GM18507 (cell line): Measurements from ENCODE around the gene KLHL26.
A peak's percentile ranks its signal among the peaks of the same experiment; 100 is the strongest.

Experiments used
- DNase-seq: peaks from one replicate; pipeline ENCODE4 v3.0.0; 2011; ENCODE audit warnings: low read depth; ENCODE audit not compliant: insufficient read length; ENCODE audit errors: extremely low spot score
- FAIRE-seq: peaks from 2 replicates; lab custom pipeline; 2011; peaks lifted over from hg19 to GRCh38; lab: Jason Lieb, UNC

Gene KLHL26

DNA sequence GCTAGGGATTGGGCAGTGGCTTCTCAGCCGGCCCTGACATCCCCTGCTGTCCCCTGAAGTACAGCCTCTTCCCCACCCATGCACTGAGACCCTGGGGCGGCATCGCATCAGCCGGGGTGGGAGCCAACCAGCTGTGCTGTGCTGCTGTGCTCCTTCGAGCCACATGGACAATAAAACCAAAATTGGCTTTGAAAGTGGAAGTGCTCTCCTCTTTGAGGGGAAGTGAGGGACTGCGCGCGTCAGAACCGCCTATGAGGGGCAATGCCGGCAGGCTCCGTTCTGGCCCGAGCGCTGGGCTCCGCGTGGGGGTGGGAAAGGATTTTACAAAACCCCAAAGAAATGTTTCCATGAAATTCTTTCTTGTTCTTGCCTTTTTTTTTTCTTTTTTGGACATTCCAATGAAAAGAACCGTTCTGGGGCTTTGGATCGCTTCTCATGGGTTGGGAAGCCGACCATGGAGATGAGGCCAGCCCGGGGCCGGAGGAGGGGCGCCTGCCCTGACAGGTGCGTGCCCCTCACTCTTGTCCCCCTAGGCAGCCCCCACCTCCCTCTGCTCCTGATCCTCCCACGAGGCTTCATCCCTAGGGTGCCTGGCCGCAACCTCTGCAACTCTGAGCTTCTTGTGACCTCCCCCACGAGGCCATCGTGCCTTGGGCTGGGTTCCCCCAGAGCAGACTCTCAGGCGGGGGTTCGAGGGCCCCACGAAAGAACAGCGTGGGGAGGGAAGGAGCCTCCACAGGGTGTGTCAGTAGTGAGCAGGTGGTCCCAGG, 22.6 kb downstream of the KLHL26 start:
- DNase-seq: no peak

GRCh38 chr19:18660051-18660910, 23.5 kb downstream of the KLHL26 start:
- no peak for FAIRE-seq
- no peak for DNase-seq

More for the DNA sequence above, 22.6 kb downstream of the KLHL26 start:
- peak; percentile 21 for FAIRE-seq

DNA sequence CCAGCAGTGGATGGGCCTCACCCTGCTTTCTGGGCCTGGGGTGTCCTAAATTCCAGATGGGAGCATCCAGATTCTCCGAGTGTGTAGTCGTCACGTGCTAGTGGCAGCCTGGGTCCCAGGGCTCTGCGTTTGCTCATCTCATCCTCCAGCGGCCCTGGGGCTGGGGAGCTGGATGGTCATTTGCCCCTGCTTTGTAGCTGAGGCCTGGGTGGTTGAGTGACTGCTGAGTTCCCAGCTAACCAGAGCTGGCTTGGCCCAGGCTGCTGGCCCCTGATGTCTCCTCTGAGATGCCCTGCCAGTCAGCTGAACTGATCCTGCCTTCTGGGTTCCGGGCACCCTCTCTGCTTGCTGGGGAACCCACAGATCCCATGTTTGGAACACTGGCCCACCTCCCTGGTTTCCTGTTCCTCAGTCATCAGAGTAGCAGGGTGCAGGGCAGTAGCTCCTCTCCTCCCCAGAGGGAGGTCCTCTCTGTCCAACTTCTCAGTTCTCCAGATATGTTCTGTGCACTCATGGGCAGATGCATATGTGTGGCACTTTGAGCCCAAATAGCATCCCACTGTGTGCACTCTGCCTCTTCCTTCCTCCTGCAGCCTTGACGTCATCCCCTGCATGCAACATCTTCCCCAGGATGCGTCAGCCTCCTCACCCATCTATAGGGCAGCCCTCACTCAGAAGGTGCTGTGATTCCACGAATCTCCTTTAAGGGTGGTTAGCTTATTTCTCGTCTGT, 24.3 kb downstream of the KLHL26 start:
- FAIRE-seq: no peak
- no peak for DNase-seq

DNA sequence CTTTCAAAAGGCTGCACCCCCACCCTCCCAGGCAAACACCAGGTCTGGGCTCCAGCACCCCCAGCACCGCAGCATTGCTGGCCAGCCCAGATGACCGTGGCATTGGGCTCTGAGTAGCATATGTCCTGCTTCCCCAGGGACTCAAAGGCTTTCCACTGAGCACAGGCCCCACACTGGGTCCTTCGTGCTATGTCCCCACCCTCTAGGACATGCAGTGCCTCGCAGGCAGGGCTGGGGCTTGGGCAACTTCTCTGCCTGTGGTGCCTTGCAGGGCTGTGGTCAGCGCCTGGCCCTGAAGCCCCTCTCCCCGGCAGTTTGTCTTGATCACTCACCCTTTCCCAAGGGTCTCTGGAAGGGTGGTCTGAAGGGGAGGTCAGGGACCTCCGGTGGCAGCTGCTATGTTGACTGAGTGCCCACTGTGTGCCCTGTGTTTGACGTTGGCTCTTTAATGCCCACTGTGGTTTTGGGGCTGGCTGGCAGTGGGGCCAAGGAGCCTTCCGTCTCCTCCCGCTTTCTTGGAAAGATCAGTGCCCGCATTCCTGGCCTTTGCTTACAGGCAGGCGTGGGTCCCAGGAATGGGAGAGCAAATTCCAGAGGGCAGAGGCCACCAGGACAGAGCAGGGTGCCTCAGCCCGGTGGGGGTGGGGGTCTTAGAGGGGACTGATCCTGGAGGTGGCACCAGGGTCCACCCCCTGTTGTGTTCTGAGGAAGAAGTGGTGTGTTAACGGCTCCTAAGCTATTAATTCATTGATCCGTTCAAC, 26.3 kb downstream of the KLHL26 start:
- no peak for FAIRE-seq
- DNase-seq: no peak

- DNase-seq: no peak
- no peak for FAIRE-seq
These were observed 27.2 kb downstream of the KLHL26 start for GRCh38 chr19:18663940-18664530.

- DNase-seq (no peak), FAIRE-seq (no peak)
These were observed 29.0 kb downstream of the KLHL26 start for GRCh38 chr19:18665771-18666202.

- FAIRE-seq (no peak), DNase-seq (no peak)
These were observed 29.5 kb downstream of the KLHL26 start for GRCh38 chr19:18666317-18666716.

DNA sequence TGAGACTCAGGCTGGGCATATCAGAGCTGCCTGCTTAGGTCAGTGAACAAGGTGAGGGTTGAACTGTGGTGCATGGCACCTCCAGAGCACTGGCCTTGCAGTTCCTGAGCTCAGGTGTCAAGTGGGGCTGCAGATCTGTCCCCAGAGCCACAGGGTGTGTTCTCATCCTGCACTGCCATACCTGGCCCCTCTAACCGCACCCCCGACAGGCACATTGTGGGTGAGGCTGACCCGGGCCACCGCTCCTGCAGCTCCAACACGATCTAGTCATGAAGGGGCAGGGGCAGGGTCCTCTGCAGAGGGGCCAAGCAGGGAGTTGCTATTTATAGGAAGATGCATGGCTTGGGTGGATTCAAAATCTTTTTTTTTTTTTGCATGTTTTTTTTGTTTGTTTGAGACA, 30.0 kb downstream of the KLHL26 start:
- FAIRE-seq (no peak), DNase-seq (no peak)

DNA sequence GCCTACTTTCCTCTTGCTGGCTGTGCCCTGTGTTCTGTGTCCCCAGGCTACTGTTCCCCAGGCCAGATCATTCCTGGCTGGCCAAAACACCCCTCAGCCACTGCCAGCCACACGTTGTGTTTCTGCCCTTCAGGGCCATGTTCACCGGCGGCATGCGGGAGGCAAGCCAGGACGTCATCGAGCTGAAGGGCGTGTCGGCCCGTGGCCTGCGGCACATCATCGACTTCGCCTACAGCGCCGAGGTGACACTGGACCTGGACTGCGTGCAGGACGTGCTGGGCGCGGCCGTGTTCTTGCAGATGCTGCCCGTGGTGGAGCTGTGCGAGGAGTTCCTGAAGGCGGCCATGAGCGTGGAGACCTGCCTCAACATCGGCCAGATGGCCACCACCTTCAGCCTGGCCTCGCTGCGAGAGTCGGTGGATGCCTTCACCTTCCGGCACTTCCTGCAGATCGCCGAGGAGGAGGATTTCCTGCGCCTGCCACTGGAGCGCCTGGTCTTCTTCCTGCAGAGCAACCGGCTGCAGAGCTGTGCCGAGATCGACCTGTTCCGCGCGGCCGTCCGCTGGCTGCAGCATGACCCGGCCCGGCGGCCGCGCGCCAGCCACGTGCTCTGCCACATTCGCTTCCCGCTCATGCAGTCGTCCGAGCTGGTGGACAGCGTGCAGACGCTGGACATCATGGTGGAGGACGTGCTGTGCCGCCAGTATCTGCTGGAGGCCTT, 30.9 kb downstream of the KLHL26 start:
- DNase-seq: no peak
- FAIRE-seq: no peak

- DNase-seq: no peak
- no peak for FAIRE-seq
These were observed 31.4 kb downstream of the KLHL26 start for GRCh38 chr19:18668252-18668631.

DNA sequence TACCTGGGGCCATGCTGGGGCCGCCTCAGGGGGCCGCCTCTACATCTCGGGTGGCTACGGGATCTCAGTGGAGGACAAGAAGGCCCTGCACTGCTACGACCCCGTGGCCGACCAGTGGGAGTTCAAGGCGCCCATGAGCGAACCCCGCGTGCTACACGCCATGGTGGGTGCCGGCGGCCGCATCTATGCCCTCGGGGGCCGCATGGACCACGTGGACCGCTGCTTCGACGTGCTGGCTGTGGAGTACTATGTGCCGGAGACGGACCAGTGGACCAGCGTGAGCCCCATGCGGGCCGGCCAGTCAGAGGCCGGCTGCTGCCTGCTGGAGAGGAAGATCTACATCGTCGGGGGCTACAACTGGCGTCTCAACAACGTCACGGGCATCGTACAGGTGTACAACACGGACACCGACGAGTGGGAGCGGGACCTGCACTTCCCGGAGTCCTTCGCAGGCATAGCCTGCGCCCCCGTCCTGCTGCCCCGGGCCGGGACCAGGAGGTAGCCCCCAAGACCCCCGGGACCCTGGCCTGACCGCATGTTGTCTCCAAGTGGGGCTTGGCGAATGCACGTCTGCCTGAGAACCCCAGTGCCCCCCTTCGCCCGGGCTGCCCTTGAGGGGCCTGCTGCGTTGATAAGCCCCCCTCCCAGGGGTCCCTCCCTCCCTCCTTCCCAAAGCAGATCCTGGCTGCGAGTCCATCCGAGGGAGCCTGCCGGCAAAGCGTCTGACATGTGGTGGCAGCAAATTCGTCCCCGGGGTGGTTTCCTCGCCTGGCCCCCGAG, 32.1 kb downstream of the KLHL26 start:
- DNase-seq: no peak

DNA sequence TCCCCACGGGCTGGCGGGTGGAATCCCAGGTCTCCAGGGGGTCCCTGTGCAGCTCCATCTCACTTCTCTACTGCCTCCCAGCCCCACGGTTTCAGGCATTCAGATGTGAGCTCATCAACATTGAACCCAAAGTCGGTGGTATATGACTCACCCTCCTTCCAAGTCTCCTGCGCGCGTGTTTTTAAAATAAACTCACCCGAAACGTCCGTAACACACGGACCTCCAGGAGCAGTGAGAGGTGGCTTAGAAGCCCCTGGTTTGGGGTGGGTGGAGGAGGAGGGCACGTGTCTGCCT, 32.6 kb downstream of the KLHL26 start:
- FAIRE-seq (no peak), DNase-seq (no peak)

More for the DNA sequence above, 32.1 kb downstream of the KLHL26 start:
- no peak for FAIRE-seq

GRCh38 chr19:18669883-18670282, 33.1 kb downstream of the KLHL26 start:
- DNase-seq: no peak
- FAIRE-seq: no peak

DNA sequence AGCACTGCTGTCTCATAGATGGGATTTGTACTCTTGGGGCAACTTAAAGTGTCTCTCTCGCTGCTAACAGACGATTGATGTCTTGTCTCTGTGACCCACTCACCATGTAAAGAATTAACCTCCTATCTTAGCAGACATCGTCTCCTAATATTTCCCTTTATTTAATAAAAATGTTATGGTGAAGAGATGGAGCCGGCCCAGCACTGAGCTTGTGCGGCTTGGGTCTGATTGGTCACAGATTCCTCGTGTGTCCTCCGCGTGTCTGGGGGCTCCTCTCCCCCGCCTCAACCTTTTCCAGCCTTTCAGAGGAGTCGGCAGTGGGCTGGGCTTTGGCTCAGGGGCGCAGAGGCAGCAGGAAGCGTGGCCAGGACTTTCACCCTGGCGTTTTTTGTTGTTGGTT, 33.5 kb downstream of the KLHL26 start:
- DNase-seq (no peak), FAIRE-seq (no peak)

DNA sequence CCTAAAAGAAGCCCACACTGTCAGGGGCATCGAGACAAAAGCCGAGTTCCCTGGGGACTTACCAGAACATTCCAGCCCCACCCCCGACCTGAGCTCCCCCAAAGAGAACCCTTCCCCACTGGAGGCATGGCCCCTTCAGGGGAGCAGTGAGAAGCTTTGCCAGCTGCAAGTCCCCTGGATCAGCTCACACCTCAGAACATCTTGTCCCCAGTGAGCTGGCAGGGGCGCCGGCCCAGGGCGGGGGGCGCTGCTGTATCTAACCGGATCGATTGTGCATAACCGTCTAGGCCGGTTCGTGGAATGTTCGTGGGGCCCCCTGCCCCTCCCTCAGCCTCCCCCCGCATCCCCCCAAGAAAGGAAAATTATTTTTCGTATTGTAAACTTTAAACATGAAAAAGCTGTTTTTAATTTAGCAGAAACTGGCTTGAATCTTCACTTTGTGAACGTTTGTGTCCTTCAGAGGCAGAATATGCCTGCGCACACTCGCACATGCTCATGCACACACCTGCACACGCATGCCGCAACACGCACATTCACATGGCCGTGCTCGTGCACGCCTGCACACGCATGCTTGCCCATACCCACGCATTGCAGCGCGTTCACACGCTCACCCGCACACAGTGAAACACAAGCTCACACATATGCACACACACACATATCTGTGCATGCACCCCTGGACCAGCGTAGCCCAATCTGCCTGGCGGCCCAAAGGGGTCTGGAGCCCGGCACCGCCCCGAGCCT, 34.6 kb downstream of the KLHL26 start:
- no peak for DNase-seq
- FAIRE-seq: no peak

DNA sequence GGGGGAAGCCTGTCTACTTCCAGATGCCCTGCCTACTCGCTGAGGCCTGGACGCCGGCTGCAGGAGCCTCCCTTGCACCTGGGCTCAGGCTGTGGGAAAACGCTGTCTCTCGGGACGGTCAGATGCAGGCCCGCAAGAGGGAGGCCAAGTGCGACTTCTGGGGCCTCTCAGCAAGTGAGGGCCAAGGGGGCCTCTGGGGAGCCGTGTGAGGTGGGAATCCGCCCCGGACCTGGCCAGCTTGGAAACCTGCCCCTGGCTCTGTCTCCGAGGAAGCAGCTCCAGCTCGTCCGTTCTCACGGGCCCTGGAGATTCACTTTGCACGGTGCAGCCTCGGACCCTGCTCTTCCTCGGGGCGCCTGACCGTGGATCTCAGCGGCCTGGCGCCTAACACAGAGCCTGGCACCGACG, 35.2 kb downstream of the KLHL26 start:
- DNase-seq (no peak), FAIRE-seq (no peak)

GRCh38 chr19:18672606-18673337, 35.9 kb downstream of the KLHL26 start:
- DNase-seq: no peak
- FAIRE-seq: no peak
